SK-N-MC (cell line): Measurements from ENCODE around the gene TREML2.

Experiments
- EZH2 ChIP-seq: fragments of 200-600 bp; sonication (generic); IDR thresholded peaks from one replicate; pipeline ENCODE4 v1.6.1; 2017; ENCODE audit warnings: antibody characterized with exemption
- POLR2AphosphoS5 ChIP-seq: IDR thresholded peaks from 2 replicates; pipeline ENCODE4 v1.6.1; 2012; ENCODE audit warnings: mild to moderate bottlenecking, low read depth, low read length, borderline replicate concordance

- no peak for TF ChIP-seq EZH2
- no peak for TF ChIP-seq POLR2AphosphoS5
Observed at GRCh38 chr6:41187924-41188886, 12.7 kb downstream of the TREML2 start.
